ENCODE measurements around the gene CD28.
"Not testable (repeated sequence)": the region's sequence is repeated elsewhere in the genome, so short reads cannot be mapped to it uniquely, and the experiment has no call there.

The CD28 gene

DNA sequence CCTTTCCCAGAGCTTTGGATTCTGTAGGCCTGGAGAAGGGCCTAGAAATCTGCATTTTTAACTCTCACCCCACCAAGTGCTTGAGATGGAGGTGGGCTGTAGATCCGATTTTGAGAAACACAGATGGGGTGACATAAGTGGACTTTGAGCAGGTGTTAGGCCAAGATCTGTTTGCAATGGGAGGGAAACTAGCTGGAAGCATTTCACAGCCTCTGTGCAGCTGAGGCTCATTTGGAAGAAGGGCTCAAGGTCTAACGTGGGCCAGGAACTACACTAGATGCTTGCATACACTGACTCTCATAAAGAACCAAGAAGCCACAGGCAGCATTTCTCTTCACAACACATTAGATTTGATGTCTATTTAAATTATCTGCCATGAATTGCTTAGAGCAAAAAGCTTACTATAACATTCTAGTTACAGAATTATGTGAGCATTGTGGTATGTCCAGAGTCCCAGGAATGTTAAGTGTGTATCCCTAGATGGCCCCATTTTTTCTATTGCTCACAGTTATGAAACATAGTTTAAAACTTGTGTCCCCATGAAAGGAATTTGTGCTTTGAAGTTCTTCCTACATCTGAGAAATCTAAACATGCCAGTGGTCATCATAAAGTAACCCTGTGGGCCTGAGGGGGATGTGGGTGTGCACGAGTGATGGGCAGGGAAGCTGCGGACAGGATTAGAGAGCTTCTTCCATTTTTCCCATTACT, 77.2 kb downstream of the CD28 start:
- H4K8ac ChIP-seq (ENCODE audit: low read depth, low read length) = no peak overlapping the region
- H2BK12ac ChIP-seq (ENCODE audit: low read length) = peak overlapping the region; percentile 24
- H3K4me2 ChIP-seq (ENCODE audit: low read length) = no peak overlapping the region
- no peak overlapping the region for H4K91ac ChIP-seq (ENCODE audit: low read depth, low read length)
- DNase-seq = peak; percentile 87 to 98
- peaks cover 2% of the 10 kb centered on the region for H3K79me1 ChIP-seq (ENCODE audit: low read length)
- no peak overlapping the region for H3K23ac ChIP-seq (ENCODE audit: low read length)
- peak overlapping the region; percentile 26 for H3K27ac ChIP-seq (ENCODE audit: low read depth, low read length)
- no peak overlapping the region for H2BK120ac ChIP-seq (ENCODE audit: insufficient read depth, low read length, poor library complexity)
- peak overlapping the region; percentile 34 for H3K14ac ChIP-seq (ENCODE audit: low read length)
- no peak overlapping the region for H2AK5ac ChIP-seq (ENCODE audit: low read length)
- H3K9me3 ChIP-seq (ENCODE audit: insufficient read depth, low read depth, low read length) = no peaks in the 10 kb centered on the region
- no peak overlapping the region for H3K4me3 ChIP-seq (ENCODE audit: low read depth, low read length)
- no peaks in the 10 kb centered on the region for H3K79me2 ChIP-seq (ENCODE audit: control insufficient read depth, insufficient read depth, low read length, poor library complexity)
- H3K36me3 ChIP-seq (ENCODE audit: control insufficient read depth in 1 of 2, insufficient read depth in 2 of 2, low read length in 2 of 2) = no peaks in the 10 kb centered on the region
- no peak overlapping the region for H4K12ac ChIP-seq (ENCODE audit: low read depth, low read length)
- peaks cover 0 to 10% of the 10 kb centered on the region in 2 experiments for H3K4me1 ChIP-seq (ENCODE audit: control insufficient read depth in 1 of 2, insufficient read depth in 2 of 2, low read length in 2 of 2)
- no peaks in the 10 kb centered on the region for H3K27me3 ChIP-seq (ENCODE audit: insufficient read depth, low read length)
- no peak overlapping the region for H3K18ac ChIP-seq (ENCODE audit: low read length)
- H3K9ac ChIP-seq (ENCODE audit: low read length) = no peak overlapping the region
- H2BK5ac ChIP-seq (ENCODE audit: low read depth, low read length, poor library complexity) = no peak overlapping the region
- no CpG with 5 or more reads among the region's 4 CpGs for WGBS (ENCODE audit: extremely low coverage, insufficient coverage, insufficient read length)
- H3K4ac ChIP-seq (ENCODE audit: low read depth, low read length) = no peak overlapping the region
- no peak overlapping the region for H2AFZ ChIP-seq (ENCODE audit: insufficient read depth, low read length, poor library complexity)

- not testable (repeated sequence) for DNase-seq; H3K79me1 ChIP-seq (ENCODE audit: low read length); H3K4me3 ChIP-seq (ENCODE audit: low read depth, low read length); H2BK12ac ChIP-seq (ENCODE audit: low read length); H4K12ac ChIP-seq (ENCODE audit: low read depth, low read length); H3K9ac ChIP-seq (ENCODE audit: low read length); H3K27me3 ChIP-seq (ENCODE audit: insufficient read depth, low read length); H3K4me2 ChIP-seq (ENCODE audit: low read length); H3K36me3 ChIP-seq (ENCODE audit: control insufficient read depth in 1 of 2, insufficient read depth in 2 of 2, low read length in 2 of 2); H3K27ac ChIP-seq (ENCODE audit: low read depth, low read length); H2BK5ac ChIP-seq (ENCODE audit: low read depth, low read length, poor library complexity); H3K18ac ChIP-seq (ENCODE audit: low read length); H3K79me2 ChIP-seq (ENCODE audit: control insufficient read depth, insufficient read depth, low read length, poor library complexity); H3K14ac ChIP-seq (ENCODE audit: low read length); H2BK120ac ChIP-seq (ENCODE audit: insufficient read depth, low read length, poor library complexity); H4K8ac ChIP-seq (ENCODE audit: low read depth, low read length); H3K9me3 ChIP-seq (ENCODE audit: insufficient read depth, low read depth, low read length); H3K23ac ChIP-seq (ENCODE audit: low read length); H4K91ac ChIP-seq (ENCODE audit: low read depth, low read length); H2AFZ ChIP-seq (ENCODE audit: insufficient read depth, low read length, poor library complexity); H3K4ac ChIP-seq (ENCODE audit: low read depth, low read length); H2AK5ac ChIP-seq (ENCODE audit: low read length)
- no CpG with 5 or more reads among the region's 10 CpGs for WGBS (ENCODE audit: extremely low coverage, insufficient coverage, insufficient read length)
- H3K4me1 ChIP-seq (ENCODE audit: control insufficient read depth in 1 of 2, insufficient read depth in 2 of 2, low read length in 2 of 2) = peaks cover 0 to 10% of the 10 kb centered on the region in 2 experiments
Measured at GRCh38 chr2:203784710-203785270, 78.4 kb downstream of the CD28 start.

GRCh38 chr2:203785391-203786110, 79.1 kb downstream of the CD28 start:
- H4K8ac ChIP-seq (ENCODE audit: low read depth, low read length); DNase-seq; H4K12ac ChIP-seq (ENCODE audit: low read depth, low read length); H3K9me3 ChIP-seq (ENCODE audit: insufficient read depth, low read depth, low read length); H3K18ac ChIP-seq (ENCODE audit: low read length); H3K23ac ChIP-seq (ENCODE audit: low read length); H2BK120ac ChIP-seq (ENCODE audit: insufficient read depth, low read length, poor library complexity); H4K91ac ChIP-seq (ENCODE audit: low read depth, low read length); H3K9ac ChIP-seq (ENCODE audit: low read length); H3K14ac ChIP-seq (ENCODE audit: low read length); H2AK5ac ChIP-seq (ENCODE audit: low read length); H3K4me3 ChIP-seq (ENCODE audit: low read depth, low read length); H3K4me2 ChIP-seq (ENCODE audit: low read length); H3K79me2 ChIP-seq (ENCODE audit: control insufficient read depth, insufficient read depth, low read length, poor library complexity); H3K36me3 ChIP-seq (ENCODE audit: control insufficient read depth in 1 of 2, insufficient read depth in 2 of 2, low read length in 2 of 2); H2AFZ ChIP-seq (ENCODE audit: insufficient read depth, low read length, poor library complexity); H3K27me3 ChIP-seq (ENCODE audit: insufficient read depth, low read length); H3K27ac ChIP-seq (ENCODE audit: low read depth, low read length); H3K79me1 ChIP-seq (ENCODE audit: low read length); H3K4ac ChIP-seq (ENCODE audit: low read depth, low read length); H2BK5ac ChIP-seq (ENCODE audit: low read depth, low read length, poor library complexity): not testable (repeated sequence)
- Histone ChIP-seq H2BK12ac (ENCODE audit: low read length) (peak overlapping the region; percentile 58), H3K4me1 (ENCODE audit: control insufficient read depth in 1 of 2, insufficient read depth in 2 of 2, low read length in 2 of 2) (peaks cover 0 to 10% of the 10 kb centered on the region in 2 experiments)
- no CpG with 5 or more reads among the region's 43 CpGs for WGBS (ENCODE audit: extremely low coverage, insufficient coverage, insufficient read length)

DNA sequence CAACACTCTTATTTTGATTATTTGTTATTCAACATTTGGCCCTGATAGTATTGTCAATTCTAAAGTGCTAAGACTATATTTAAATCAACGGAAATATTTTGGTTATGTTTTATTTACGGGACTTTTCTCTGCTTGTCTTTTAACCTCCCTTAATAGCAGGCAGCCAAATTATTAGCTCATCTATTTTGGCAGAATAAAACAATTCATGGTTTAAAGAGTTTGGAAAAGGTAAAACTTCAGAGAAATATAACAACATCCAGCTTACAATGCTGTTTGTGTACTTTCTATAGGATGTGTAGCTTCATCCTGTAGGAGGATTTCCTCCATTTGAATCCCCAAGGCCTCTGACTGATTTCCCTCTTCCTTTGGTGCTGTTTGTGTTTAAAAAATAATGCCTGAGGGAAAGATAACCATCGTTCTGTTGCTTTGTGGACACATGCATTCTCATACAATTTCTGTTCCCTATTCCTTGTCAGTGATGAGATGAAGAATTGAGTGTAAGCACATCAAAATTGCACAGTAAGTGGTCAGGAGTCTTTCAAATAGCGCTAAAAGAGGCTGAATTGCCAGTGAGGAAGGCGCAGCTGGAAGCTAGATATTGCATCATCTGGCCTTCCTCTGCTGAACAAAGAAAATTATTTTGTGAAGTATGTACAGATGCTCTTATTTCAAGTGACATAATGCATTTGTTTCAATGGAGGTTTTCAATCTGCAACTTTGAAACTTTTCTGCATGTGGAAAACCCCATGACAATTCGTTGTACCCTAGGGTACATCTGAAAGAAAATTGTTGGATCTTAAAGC, 80.3 kb downstream of the CD28 start:
- H3K14ac ChIP-seq (ENCODE audit: low read length) = no peak overlapping the region
- H2AFZ ChIP-seq (ENCODE audit: insufficient read depth, low read length, poor library complexity) = no peak overlapping the region
- no peak overlapping the region for H2BK12ac ChIP-seq (ENCODE audit: low read length)
- H4K8ac ChIP-seq (ENCODE audit: low read depth, low read length) = no peak overlapping the region
- no peaks in the 10 kb centered on the region for H3K36me3 ChIP-seq (ENCODE audit: control insufficient read depth in 1 of 2, insufficient read depth in 2 of 2, low read length in 2 of 2)
- H3K9ac ChIP-seq (ENCODE audit: low read length) = no peak overlapping the region
- no peak overlapping the region for H3K4me2 ChIP-seq (ENCODE audit: low read length)
- H2BK5ac ChIP-seq (ENCODE audit: low read depth, low read length, poor library complexity) = no peak overlapping the region
- peaks cover 2% of the 10 kb centered on the region for H3K79me1 ChIP-seq (ENCODE audit: low read length)
- H3K23ac ChIP-seq (ENCODE audit: low read length) = no peak overlapping the region
- H2BK120ac ChIP-seq (ENCODE audit: insufficient read depth, low read length, poor library complexity) = no peak overlapping the region
- no peak overlapping the region for H3K4me3 ChIP-seq (ENCODE audit: low read depth, low read length)
- WGBS (ENCODE audit: extremely low coverage, insufficient coverage, insufficient read length) = no CpG with 5 or more reads among the region's 6 CpGs
- no peaks in the 10 kb centered on the region for H3K9me3 ChIP-seq (ENCODE audit: insufficient read depth, low read depth, low read length)
- no peak overlapping the region for H2AK5ac ChIP-seq (ENCODE audit: low read length)
- H3K4ac ChIP-seq (ENCODE audit: low read depth, low read length) = no peak overlapping the region
- no peaks in the 10 kb centered on the region for H3K79me2 ChIP-seq (ENCODE audit: control insufficient read depth, insufficient read depth, low read length, poor library complexity)
- peaks cover 0 to 10% of the 10 kb centered on the region in 2 experiments for H3K4me1 ChIP-seq (ENCODE audit: control insufficient read depth in 1 of 2, insufficient read depth in 2 of 2, low read length in 2 of 2)
- no peak overlapping the region for H3K27ac ChIP-seq (ENCODE audit: low read depth, low read length)
- H3K27me3 ChIP-seq (ENCODE audit: insufficient read depth, low read length) = no peaks in the 10 kb centered on the region
- H4K91ac ChIP-seq (ENCODE audit: low read depth, low read length) = no peak overlapping the region
- DNase-seq = peak in 1 of 2 donors; percentile 49
- no peak overlapping the region for H4K12ac ChIP-seq (ENCODE audit: low read depth, low read length)
- no peak overlapping the region for H3K18ac ChIP-seq (ENCODE audit: low read length)

Measured in trophoblast cell (in vitro differentiated cells and primary cell).